Measurements from ENCODE around the gene EYS. TPM values are rescaled to one million over a fixed set of nuclear protein-coding genes. Genes with fewer than 3 reads are reported as not detected.

EYS gene
- total and polyA plus RNA-seq, 5 donors from 2014 or later, result 0.03 to 0.09 (median 0.05) TPM; not detected in 1

DNA sequence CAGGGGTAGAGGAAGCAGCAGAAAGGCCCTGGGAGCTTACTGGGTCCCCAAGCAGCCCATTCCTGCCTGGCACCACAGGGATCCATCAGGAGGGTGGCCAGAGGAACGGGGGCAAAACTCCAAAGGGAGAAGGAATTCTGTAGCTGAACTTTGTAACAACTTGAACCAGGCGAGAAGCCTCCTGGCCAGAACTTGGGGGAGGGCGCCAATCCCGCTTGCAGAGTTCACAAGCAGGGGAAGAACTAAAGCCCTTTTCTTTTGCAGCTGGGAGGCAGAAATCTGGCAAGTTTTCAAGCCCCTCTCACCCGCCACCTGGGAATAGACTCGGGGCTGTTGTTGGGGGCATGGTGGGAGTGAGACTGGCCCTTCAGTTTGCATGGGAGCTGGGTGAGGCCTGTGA lies 1882.3 kb downstream of the EYS start:
- no peaks in the 10 kb centered on the region for H3K9me3 ChIP-seq (ENCODE audit: control insufficient read depth in 2 of 2, low read length in 2 of 2)
- H3K4me3 ChIP-seq (ENCODE audit: low read depth, low read length), result no peak overlapping the region
- ATAC-seq (ENCODE audit: low read depth in 2 of 2) (no peak), DNase-seq (no peak)
- H3K36me3 ChIP-seq (ENCODE audit: control insufficient read depth, insufficient read depth, low read length), result no peaks in the 10 kb centered on the region
- H3K27ac ChIP-seq (ENCODE audit: insufficient read depth, low read length, poor library complexity, severe bottlenecking), result no peak overlapping the region
- Mint-ChIP-seq H3K4me3 (no peak overlapping the region), H3K9me3 (peaks cover 0 to 10% (median 4%) of the 10 kb centered on the region in 7 donors), H3K27me3 (peaks cover 6% of the 10 kb centered on the region), H3K27ac (no peak overlapping the region), H3K36me3 (no peaks in the 10 kb centered on the region), H3K4me1 (peaks cover 0 to 4% (median 0%) of the 10 kb centered on the region in 4 donors)
- H3K27me3 ChIP-seq (ENCODE audit: control insufficient read depth, insufficient read depth, low read length), result no peaks in the 10 kb centered on the region
- no peaks in the 10 kb centered on the region for H3K4me1 ChIP-seq (ENCODE audit: control insufficient read depth, insufficient read depth, low read length, poor library complexity, severe bottlenecking)

DNA sequence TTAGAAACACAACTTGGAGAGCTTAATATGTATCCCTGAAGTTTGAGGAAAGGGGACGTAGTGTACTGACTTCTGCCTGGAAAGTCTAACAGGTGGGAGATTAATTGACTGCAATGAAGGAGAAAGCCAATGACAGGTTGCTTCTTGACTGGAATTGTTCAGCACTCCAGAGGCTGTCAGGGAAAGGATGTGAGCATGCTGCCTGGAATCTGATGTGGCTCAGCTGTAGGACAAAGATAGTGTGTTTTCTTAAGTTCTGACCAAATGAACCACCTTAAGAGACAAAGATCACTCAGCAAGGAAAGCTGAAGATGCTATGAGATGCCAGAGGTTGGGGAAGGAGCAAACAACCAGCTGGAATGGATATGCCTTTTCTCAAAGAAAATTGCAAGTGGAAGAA lies 1885.6 kb downstream of the EYS start:
- ATAC-seq (ENCODE audit: low read depth in 2 of 2) (no peak), DNase-seq (no peak)
- no peak overlapping the region for H3K4me3 ChIP-seq (ENCODE audit: low read depth, low read length)
- H3K4me1 Mint-ChIP-seq, result peaks cover 0 to 4% (median 0%) of the 10 kb centered on the region in 4 donors
- H3K27ac ChIP-seq (ENCODE audit: insufficient read depth, low read length, poor library complexity, severe bottlenecking), result no peak overlapping the region
- no peaks in the 10 kb centered on the region for H3K36me3 Mint-ChIP-seq
- H3K27ac Mint-ChIP-seq, result no peak overlapping the region
- no peaks in the 10 kb centered on the region for H3K4me1 ChIP-seq (ENCODE audit: control insufficient read depth, insufficient read depth, low read length, poor library complexity, severe bottlenecking)
- no peak overlapping the region for H3K4me3 Mint-ChIP-seq
- H3K27me3 Mint-ChIP-seq, result peaks cover 6% of the 10 kb centered on the region
- H3K9me3 Mint-ChIP-seq, result peaks cover 0 to 4% (median 0%) of the 10 kb centered on the region in 7 donors
- no peaks in the 10 kb centered on the region for H3K36me3 ChIP-seq (ENCODE audit: control insufficient read depth, insufficient read depth, low read length)
- no peaks in the 10 kb centered on the region for H3K9me3 ChIP-seq (ENCODE audit: control insufficient read depth in 2 of 2, low read length in 2 of 2)
- no peaks in the 10 kb centered on the region for H3K27me3 ChIP-seq (ENCODE audit: control insufficient read depth, insufficient read depth, low read length)

DNA sequence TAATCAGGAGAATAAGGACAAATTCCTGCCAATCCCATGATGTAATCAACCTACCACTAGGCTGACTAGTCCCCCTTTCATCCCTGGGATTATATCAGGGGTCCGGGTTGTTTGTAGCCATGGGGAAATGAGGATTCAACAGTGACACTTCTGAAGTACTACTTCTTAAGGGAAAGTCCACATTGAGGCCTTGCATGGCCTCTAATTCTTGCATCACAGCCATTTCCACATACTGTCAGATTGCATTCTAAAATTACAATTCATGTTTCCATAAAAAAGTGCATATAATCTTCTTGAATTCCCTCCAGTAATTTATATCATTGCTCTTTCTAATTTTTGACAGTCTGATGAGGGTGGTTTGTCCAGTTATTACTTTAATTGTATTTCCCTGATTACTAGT lies 1887.2 kb downstream of the EYS start:
- H3K4me3 ChIP-seq (ENCODE audit: low read depth, low read length), result no peak overlapping the region
- H3K36me3 Mint-ChIP-seq, result no peaks in the 10 kb centered on the region
- no peak overlapping the region for H3K27ac Mint-ChIP-seq
- H3K9me3 Mint-ChIP-seq, result peaks cover 0 to 3% (median 0%) of the 10 kb centered on the region in 7 donors
- no peaks in the 10 kb centered on the region for H3K4me1 ChIP-seq (ENCODE audit: control insufficient read depth, insufficient read depth, low read length, poor library complexity, severe bottlenecking)
- no peak overlapping the region for H3K4me3 Mint-ChIP-seq
- DNase-seq, result no peak
- peaks cover 0 to 4% (median 0%) of the 10 kb centered on the region in 4 donors for H3K4me1 Mint-ChIP-seq
- no peaks in the 10 kb centered on the region for H3K27me3 Mint-ChIP-seq
- no peaks in the 10 kb centered on the region for H3K9me3 ChIP-seq (ENCODE audit: control insufficient read depth in 2 of 2, low read length in 2 of 2)
- no peaks in the 10 kb centered on the region for H3K36me3 ChIP-seq (ENCODE audit: control insufficient read depth, insufficient read depth, low read length)
- H3K27ac ChIP-seq (ENCODE audit: insufficient read depth, low read length, poor library complexity, severe bottlenecking), result no peak overlapping the region
- H3K27me3 ChIP-seq (ENCODE audit: control insufficient read depth, insufficient read depth, low read length), result no peaks in the 10 kb centered on the region
- ATAC-seq (ENCODE audit: low read depth in 2 of 2), result no peak

DNA sequence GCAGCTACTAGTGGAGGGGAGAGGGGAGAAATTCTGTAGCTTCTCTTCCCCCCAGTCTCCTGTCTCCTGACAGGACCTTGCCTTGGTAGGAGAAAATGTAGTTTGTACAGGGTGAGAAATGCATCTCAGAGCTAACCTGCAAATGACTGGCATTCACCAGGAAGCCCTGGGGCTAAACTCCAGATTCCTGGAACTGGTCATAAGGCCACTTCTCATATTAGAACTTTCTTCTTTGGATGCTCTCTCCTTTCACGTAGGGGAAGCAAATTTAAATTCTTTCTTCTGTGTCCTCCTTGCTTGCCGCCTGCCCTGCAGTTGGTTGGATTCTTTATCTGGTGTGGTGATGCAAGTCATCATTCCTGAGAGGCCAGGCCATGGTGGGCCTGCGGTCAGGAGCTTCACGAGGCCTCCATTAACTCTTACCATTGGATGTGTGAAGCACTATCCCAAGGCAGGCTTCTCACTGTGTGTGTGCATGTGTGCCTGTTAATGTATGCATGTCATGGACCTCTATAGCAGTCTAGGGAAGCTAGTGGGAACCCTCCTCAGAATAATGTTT lies 1889.5 kb downstream of the EYS start:
- ATAC-seq (ENCODE audit: low read depth in 2 of 2) (no peak), DNase-seq (no peak)
- Mint-ChIP-seq H3K27me3 (no peaks in the 10 kb centered on the region), H3K36me3 (no peaks in the 10 kb centered on the region), H3K9me3 (peaks cover 0 to 1% (median 0%) of the 10 kb centered on the region in 7 donors), H3K27ac (no peak overlapping the region), H3K4me3 (no peak overlapping the region), H3K4me1 (peaks cover 0 to 4% (median 0%) of the 10 kb centered on the region in 4 donors)
- H3K27me3 ChIP-seq (ENCODE audit: control insufficient read depth, insufficient read depth, low read length), result no peaks in the 10 kb centered on the region
- H3K4me3 ChIP-seq (ENCODE audit: low read depth, low read length), result no peak overlapping the region
- no peaks in the 10 kb centered on the region for H3K4me1 ChIP-seq (ENCODE audit: control insufficient read depth, insufficient read depth, low read length, poor library complexity, severe bottlenecking)
- H3K36me3 ChIP-seq (ENCODE audit: control insufficient read depth, insufficient read depth, low read length), result no peaks in the 10 kb centered on the region
- H3K27ac ChIP-seq (ENCODE audit: insufficient read depth, low read length, poor library complexity, severe bottlenecking), result no peak overlapping the region
- no peaks in the 10 kb centered on the region for H3K9me3 ChIP-seq (ENCODE audit: control insufficient read depth in 2 of 2, low read length in 2 of 2)

DNA sequence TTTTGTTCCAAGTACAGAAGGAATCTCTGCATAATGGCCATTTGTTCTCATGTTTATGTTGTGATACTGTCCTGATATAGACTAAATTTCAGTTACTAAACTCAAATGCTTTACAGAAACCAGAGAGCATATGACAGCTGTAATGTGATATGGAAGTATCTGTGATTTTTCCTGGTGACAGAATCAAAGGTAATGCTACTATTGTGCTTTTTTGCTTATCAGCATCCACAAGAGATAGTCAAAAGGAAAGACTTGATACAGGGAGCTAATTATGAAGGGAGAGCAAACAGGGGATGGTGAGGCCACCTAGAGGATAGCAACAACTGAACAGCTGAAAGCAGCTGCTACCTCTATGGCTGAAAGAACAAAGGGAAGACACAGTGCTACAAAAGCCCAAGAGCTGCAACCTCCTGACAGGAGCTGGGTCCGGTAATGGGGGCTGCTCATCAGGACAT lies 1890.0 kb downstream of the EYS start:
- Mint-ChIP-seq H3K9me3 (peaks cover 0 to 1% (median 0%) of the 10 kb centered on the region in 7 donors), H3K27me3 (no peaks in the 10 kb centered on the region), H3K36me3 (no peaks in the 10 kb centered on the region), H3K4me1 (peaks cover 0 to 4% (median 0%) of the 10 kb centered on the region in 4 donors), H3K27ac (no peak overlapping the region), H3K4me3 (no peak overlapping the region)
- DNase-seq, result no peak
- Histone ChIP-seq H3K4me1 (ENCODE audit: control insufficient read depth, insufficient read depth, low read length, poor library complexity, severe bottlenecking) (no peaks in the 10 kb centered on the region), H3K27ac (ENCODE audit: insufficient read depth, low read length, poor library complexity, severe bottlenecking) (no peak overlapping the region), H3K9me3 (ENCODE audit: control insufficient read depth in 2 of 2, low read length in 2 of 2) (no peaks in the 10 kb centered on the region), H3K36me3 (ENCODE audit: control insufficient read depth, insufficient read depth, low read length) (no peaks in the 10 kb centered on the region), H3K4me3 (ENCODE audit: low read depth, low read length) (no peak overlapping the region), H3K27me3 (ENCODE audit: control insufficient read depth, insufficient read depth, low read length) (no peaks in the 10 kb centered on the region)
- no peak for ATAC-seq (ENCODE audit: low read depth in 2 of 2)

DNA sequence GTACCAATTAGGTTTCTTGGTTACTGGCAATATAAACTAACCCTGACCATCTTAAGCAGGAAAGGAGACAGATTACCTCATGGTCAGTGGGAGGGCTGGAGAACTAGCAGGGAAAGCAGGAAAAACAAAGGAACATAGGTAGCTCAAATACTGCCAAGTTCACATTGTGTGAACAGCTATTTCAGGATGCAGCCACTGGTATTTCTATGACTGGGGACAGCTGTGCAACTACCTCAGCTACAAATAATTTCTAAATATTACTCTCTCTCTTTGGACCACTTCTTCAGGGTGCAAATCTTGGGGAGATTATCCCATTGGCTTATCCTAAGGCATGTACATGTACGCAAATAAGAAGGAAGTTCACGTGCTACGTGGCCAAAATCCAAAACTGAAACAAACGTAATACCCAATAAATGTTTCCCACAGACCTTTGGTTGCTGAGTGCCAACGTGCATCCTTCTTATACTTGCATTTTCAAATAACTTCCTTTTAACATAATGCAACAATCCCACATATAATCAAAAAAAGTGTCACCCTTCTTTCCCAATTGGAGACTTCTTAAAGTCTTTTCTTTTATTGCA lies 1890.5 kb downstream of the EYS start:
- H3K4me3 ChIP-seq (ENCODE audit: low read depth, low read length), result no peak overlapping the region
- no peaks in the 10 kb centered on the region for H3K36me3 ChIP-seq (ENCODE audit: control insufficient read depth, insufficient read depth, low read length)
- H3K4me1 Mint-ChIP-seq, result peaks cover 0 to 4% (median 0%) of the 10 kb centered on the region in 4 donors
- no peaks in the 10 kb centered on the region for H3K27me3 ChIP-seq (ENCODE audit: control insufficient read depth, insufficient read depth, low read length)
- DNase-seq (no peak), ATAC-seq (ENCODE audit: low read depth in 2 of 2) (no peak)
- no peaks in the 10 kb centered on the region for H3K9me3 ChIP-seq (ENCODE audit: control insufficient read depth in 2 of 2, low read length in 2 of 2)
- H3K27me3 Mint-ChIP-seq, result no peaks in the 10 kb centered on the region
- H3K36me3 Mint-ChIP-seq, result no peaks in the 10 kb centered on the region
- no peak overlapping the region for H3K27ac Mint-ChIP-seq
- peaks cover 0 to 1% (median 0%) of the 10 kb centered on the region in 7 donors for H3K9me3 Mint-ChIP-seq
- H3K4me1 ChIP-seq (ENCODE audit: control insufficient read depth, insufficient read depth, low read length, poor library complexity, severe bottlenecking), result no peaks in the 10 kb centered on the region
- no peak overlapping the region for H3K4me3 Mint-ChIP-seq
- no peak overlapping the region for H3K27ac ChIP-seq (ENCODE audit: insufficient read depth, low read length, poor library complexity, severe bottlenecking)

DNA sequence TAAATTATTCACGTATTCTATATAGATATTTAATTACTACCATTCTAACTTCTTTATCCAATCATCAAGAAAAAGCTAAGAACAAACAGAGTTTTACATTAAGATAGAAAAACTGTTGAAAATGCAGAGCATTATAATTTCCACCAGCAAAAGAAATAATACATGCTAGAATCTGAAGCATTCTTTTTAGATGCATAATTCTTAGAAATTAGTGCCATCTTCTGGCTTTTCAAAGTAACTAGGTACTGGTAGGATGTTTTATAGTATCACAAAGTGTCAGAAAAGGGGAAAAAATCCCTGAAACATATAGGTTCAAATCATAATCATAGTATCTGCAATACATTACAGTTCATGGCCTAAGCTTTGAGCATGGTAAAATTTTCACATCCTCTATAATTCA lies 1892.6 kb downstream of the EYS start:
- Mint-ChIP-seq H3K9me3 (peaks cover 0 to 1% (median 0%) of the 10 kb centered on the region in 7 donors), H3K27ac (no peak overlapping the region), H3K36me3 (no peaks in the 10 kb centered on the region), H3K4me1 (no peaks in the 10 kb centered on the region), H3K4me3 (no peak overlapping the region), H3K27me3 (peaks cover 6% of the 10 kb centered on the region)
- no peak for ATAC-seq (ENCODE audit: low read depth in 2 of 2)
- H3K4me3 ChIP-seq (ENCODE audit: low read depth, low read length), result no peak overlapping the region
- H3K36me3 ChIP-seq (ENCODE audit: control insufficient read depth, insufficient read depth, low read length), result no peaks in the 10 kb centered on the region
- no peak for DNase-seq
- no peaks in the 10 kb centered on the region for H3K4me1 ChIP-seq (ENCODE audit: control insufficient read depth, insufficient read depth, low read length, poor library complexity, severe bottlenecking)
- no peak overlapping the region for H3K27ac ChIP-seq (ENCODE audit: insufficient read depth, low read length, poor library complexity, severe bottlenecking)
- H3K27me3 ChIP-seq (ENCODE audit: control insufficient read depth, insufficient read depth, low read length), result no peaks in the 10 kb centered on the region
- no peaks in the 10 kb centered on the region for H3K9me3 ChIP-seq (ENCODE audit: control insufficient read depth in 2 of 2, low read length in 2 of 2)

DNA sequence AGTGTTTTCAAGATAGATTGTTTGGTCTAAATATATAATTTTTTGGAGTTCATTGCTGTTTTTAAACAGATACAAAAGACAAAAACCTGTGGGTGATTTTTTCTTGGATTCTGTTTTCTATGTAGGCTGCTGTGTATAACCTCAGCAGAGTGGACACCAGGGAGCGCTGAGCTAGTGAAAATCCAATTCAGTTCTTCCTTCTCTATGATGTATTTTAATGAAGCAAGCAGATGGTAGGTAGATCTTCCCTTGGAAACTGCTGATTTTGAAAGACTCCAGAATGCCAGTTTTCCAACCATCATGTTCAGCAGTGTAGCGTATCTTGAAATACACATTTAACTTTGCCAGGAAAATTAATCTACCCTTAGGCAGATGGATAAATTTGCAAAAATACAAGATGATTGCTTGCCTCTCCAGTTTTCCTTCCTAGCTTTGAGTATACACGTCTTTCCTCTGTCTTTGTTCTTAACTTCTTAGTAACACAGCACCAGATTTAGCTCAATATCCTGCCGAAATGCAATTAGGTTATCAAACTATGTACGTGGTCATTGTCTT lies 1893.4 kb downstream of the EYS start:
- Histone ChIP-seq H3K27me3 (ENCODE audit: control insufficient read depth, insufficient read depth, low read length) (no peaks in the 10 kb centered on the region), H3K27ac (ENCODE audit: insufficient read depth, low read length, poor library complexity, severe bottlenecking) (no peak overlapping the region), H3K9me3 (ENCODE audit: control insufficient read depth in 2 of 2, low read length in 2 of 2) (no peaks in the 10 kb centered on the region), H3K36me3 (ENCODE audit: control insufficient read depth, insufficient read depth, low read length) (no peaks in the 10 kb centered on the region), H3K4me3 (ENCODE audit: low read depth, low read length) (no peak overlapping the region), H3K4me1 (ENCODE audit: control insufficient read depth, insufficient read depth, low read length, poor library complexity, severe bottlenecking) (no peaks in the 10 kb centered on the region)
- ATAC-seq (ENCODE audit: low read depth in 2 of 2) (no peak), DNase-seq (no peak)
- H3K36me3 Mint-ChIP-seq, result no peaks in the 10 kb centered on the region
- H3K27me3 Mint-ChIP-seq, result peaks cover 6% of the 10 kb centered on the region
- no peaks in the 10 kb centered on the region for H3K4me1 Mint-ChIP-seq
- H3K4me3 Mint-ChIP-seq, result no peak overlapping the region
- H3K9me3 Mint-ChIP-seq, result peaks cover 0 to 1% (median 0%) of the 10 kb centered on the region in 7 donors
- H3K27ac Mint-ChIP-seq, result no peak overlapping the region
